EH (cell line): ENCODE data around the gene F7.

Experiments
- DNase-seq: peaks from one replicate; pipeline ENCODE4 v3.0.0-alpha.2; 2015; ENCODE audit warnings: low read depth

The F7 gene

DNA sequence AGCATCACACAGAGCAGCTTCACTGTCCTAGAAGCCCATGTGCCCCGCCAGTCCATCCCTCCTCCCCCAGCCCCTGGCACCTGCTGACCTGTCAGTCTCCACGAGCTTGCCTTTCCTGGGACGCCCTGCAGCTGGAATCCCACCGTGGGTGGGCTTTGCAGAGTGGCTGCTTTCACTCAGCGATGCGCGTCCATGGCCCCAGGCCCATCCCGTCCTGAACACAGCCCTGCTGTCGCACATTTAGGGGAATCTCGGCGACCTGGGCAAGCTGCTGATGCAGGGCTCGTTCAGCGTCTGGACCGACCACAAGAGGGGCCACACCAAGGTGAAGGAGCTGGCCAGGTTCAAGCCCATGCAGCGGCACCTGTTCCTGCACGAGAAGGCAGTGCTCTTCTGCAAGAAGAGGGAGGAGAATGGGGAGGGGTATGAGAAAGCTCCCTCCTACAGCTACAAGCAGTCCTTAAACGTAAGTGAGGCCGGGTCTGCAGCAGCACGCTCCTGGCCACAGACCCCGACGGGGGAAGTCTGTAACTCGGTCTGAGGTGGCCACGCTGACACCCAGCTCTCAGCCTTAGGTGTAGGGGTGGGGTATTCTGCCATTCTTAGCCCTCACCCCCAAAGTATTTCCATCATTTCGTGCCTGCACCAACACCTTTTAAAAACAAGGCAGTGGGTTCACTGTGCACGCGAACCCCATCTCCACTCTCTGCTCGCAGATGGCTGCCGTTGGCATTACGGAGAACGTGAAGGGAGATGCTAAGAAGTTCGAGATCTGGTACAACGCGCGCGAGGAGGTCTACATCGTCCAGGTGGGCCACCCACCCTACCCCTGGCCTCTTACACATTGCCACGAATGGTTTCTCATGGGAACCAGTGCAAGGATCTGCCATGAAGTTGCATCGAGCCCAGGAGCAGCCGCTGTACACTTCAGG is 18.3 kb upstream of the F7 start:
- DNase-seq = no peak

- DNase-seq = no peak
These were observed 17.5 kb upstream of the F7 start for GRCh38 chr13:113087923-113088690.

DNA sequence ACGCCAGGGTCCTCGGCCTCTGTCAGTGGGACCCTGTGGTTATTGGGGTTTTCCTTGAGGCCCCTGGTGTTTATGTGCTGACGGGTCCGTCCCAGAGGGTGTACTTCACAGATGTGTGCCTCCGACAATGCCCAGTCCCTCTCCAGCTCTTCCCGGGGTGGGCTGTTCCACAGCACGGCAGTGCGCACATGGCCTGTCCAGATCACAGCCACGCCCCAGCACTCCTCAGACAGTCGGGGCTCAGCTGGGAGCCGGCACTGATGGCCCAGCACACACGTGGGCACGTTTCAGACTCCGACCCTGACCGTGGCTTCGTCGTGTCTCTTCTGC is 16.9 kb upstream of the F7 start:
- DNase-seq = no peak

DNA sequence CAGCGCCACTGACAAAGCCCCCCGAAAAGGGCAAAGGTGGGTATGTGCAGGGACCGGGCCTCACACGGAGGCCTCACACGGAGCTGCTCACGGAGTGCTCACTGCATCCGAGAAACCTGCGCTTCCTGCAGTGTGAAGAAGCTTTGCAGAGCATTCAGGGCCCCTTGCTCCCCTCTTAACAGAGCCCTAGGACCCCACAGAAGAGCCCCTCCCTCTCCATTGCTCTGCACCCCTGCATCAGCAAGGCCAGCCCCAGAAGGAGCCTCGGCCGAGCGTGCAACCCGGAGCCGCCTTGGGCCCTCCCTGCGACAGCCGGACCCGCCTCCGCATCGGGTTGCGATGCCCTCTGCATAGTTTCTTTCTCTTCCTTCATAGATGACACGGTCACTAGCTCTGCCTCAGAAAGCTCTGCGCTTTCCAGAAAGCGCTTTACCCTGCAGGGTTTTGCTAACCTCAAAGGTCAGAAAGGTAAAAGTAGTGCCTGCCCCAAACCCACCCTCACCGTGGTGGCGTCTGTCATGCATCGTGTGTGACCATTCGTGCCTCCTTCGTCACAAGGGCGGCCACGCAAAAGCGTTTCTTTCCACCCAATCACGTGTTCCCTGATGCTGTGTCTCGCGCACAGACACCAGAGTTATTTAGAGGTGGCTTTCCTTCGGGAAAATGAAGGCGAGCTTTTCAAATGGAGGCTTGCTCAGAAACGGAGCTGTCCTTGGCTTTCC is 15.7 kb upstream of the F7 start:
- no peak for DNase-seq

DNA sequence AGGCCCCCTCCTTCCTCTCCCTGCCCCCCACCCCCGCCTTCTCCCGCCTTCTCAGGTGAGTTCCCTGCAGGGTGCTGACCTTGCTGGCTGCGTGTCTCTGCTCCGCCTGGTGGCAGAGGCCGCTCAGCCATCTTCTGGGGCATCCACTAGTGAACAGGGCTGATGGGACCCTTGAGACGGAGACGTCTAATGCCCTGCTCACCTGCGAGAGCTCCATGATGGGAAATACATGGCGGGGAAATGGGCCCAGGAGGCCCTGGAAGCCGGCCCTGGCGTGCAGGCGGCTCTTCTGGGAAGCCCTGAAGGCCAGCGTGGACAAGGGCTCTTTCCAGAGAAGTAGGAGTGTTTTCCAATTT is 15.2 kb upstream of the F7 start:
- no peak for DNase-seq

- no peak for DNase-seq
These were observed 14.8 kb upstream of the F7 start for GRCh38 chr13:113090806-113091205.

GRCh38 chr13:113091211-113091771 is 14.3 kb upstream of the F7 start:
- no peak for DNase-seq

GRCh38 chr13:113091891-113092775 is 13.5 kb upstream of the F7 start:
- DNase-seq = no peak

- DNase-seq = no peak
These were observed 12.6 kb upstream of the F7 start for GRCh38 chr13:113092776-113093579.

DNA sequence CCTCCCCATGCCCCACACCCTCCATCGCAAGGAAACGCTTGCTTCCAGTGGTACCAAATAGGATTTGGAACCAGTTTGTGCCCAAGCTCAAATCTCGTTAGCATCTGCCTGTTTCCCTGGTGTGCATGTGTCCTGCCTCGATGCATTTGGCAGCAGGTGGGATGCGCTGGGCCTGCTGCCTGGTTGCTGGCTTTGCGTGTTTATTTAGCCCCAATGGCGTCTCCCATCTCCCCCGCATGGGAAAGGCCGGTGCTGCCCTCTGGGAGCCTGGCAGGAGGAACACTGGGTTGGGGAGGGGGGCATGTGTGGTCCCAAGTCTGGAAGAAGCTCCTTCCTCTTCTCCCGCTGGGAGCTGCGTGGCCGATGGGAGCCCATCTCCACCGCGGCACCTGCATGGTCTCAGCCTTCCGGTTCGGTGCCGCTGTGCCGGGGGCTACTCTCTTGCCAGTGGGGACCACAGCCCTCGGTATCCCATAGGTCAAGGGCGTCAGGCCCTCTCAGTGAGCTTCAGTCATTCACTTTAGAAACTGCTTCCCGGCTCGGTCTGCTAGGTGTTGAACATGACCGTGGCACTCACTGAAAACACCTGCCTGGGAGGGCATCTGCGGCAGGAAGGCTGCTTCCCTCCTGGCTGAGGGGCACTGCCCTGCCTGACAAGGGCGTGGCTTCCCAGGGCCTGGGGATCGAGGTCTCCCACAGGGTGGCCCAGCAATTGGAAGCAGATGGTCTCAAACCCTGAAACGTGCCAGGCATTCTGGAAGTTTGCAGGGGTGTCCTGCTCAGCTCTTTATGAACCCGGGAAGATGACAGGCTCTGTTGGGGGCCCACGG is 11.8 kb upstream of the F7 start:
- no peak for DNase-seq

DNA sequence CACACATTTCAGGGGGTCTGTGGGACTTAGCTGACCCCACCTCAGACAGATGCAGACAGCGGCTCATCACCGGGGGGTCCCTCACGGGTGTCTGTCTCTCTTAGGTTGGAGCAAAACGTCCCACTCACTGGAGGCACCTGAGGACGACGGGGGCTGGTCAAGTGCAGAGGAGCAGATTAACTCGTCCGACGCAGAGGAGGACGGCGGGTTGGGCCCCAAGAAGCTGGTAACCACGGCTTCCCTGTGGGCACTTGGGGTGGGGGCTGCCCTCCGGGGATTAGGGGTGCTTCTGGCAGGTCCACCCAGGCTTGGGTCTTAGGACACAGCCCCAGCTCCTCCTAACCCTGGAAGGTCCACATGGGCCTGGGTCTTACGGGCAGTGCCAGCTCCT is 11.2 kb upstream of the F7 start:
- no peak for DNase-seq

DNA sequence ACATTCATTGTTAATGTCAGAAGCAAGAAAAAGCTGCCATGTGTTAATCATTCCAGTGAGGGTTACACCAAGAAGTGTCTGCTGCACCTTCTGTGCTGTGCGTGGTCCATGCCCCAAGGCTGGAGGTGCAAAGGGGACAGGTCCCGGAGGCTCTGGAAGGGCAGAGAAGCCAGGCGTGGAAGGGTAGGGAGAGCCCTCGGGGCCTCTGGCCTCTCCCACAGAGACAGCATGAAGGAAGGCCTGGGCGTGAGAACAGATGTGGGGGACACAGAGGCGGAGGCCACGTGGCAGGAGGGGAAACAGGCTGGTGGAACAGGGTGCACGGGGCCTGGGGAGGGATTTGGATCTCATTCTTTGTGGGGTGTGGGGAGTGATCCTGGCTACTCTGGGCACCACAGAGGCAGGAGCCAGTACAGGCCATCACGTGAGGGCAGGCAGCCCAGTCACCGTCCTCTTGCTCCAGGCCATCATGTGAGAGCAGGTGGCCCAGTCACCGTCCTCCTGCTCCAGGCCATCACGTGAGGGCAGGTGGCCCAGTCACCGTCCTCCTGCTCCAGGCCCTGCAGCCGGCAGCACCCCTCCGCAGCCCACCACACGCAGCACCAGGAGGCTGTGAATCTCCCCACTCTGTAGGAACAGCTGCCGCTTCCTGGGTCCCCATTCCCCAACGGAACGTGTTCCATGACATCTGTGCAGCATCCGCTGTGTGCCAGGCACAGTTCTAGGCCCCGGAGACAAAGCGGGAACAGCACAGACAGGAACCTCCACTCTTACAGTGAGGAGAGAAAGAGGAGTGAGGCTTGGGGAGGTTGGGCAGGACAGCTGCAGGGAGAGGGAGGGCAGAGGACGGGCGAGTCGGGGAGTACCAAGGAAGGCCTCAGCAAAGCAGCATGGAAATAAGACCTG is 10.2 kb upstream of the F7 start:
- DNase-seq = no peak

- DNase-seq = no peak
These were observed 9.4 kb upstream of the F7 start for GRCh38 chr13:113096052-113096744.

- DNase-seq = no peak
These were observed 8.8 kb upstream of the F7 start for GRCh38 chr13:113096745-113097305.

GRCh38 chr13:113097651-113098050 is 7.9 kb upstream of the F7 start:
- DNase-seq = no peak

DNA sequence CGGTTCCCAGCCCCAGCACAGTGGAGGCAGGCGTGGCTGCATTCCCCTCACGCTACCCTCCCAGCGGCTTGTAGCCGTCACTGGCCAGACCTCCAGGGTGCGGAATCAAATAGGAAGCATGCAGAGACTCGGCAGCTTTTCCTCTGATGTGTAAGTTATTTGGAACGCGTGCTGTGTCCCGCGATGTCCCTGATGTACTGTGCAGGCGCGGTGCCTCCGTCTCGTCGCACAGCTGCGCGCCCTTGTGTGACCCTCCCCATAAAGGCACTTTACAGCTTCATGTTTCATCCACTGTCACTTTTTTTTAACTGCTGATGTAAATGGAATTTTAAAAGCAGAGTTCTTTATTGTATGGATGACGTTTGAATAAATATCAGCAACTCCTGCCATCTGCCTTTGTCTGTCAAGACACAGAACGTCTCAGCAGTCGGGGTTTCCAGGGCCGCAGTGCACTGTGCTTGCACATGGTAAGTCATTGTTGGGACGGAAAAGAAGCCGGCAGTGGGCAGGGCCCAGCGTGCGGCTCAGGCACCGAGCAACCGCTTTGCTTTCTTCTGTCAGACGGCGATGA is 7.3 kb upstream of the F7 start:
- DNase-seq = peak; percentile 84

DNA sequence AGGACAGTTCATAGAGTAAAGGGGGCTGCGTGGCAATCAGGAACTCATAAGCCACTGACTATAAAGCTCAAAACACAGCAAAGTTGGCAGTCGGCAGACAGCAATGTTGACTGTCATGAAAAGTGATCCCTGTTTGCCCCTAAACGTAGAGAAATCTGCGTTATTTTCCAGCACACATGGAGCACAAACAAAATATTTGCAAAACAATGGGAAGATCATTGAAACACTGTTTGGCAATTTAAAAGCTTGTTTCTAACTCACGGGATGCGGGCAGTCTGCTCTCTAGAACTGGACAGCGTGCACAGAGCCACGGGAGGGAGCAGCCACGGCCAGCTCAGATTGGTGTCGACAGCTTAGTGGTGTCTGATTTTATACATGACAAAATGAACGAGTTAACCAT is 6.4 kb upstream of the F7 start:
- no peak for DNase-seq
